DMS114 treated with DMSO at 0.1 percent for 48 hours (cell line): ENCODE data around the gene OSR1.
"Not testable (repeated sequence)": the region's sequence is repeated elsewhere in the genome, so short reads cannot be mapped to it uniquely, and the experiment has no call there.

ENCODE experiments used
- DNase-seq: peaks from one replicate; lab custom pipeline; 2025; ENCODE audit not compliant: unreplicated experiment; lab: John Stamatoyannopoulos, UW

The OSR1 gene

GRCh38 chr2:19336781-19337180 lies 21.6 kb downstream of the OSR1 start:
- no peak for DNase-seq

- DNase-seq, result no peak
These were observed 25.9 kb downstream of the OSR1 start for GRCh38 chr2:19332503-19332902.

DNA sequence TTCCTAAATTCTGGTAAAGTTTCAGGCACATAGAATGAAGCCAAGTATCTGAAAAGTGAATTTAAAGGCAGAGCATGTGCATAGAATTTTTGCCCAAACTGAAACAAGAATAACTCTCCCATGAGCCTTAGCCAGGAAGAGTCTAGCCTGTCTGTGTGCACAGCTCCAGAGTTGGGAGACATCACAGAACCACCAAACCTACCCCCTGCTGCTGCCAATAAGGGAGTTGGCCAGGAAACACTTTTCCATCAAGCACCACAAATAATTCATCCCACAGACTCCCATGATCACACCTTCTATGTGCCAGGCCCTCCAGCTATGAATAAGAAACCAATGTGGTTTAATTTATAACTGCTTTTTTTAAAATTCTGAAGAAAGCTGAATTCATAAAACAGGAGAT lies 27.0 kb downstream of the OSR1 start:
- DNase-seq, result no peak

DNA sequence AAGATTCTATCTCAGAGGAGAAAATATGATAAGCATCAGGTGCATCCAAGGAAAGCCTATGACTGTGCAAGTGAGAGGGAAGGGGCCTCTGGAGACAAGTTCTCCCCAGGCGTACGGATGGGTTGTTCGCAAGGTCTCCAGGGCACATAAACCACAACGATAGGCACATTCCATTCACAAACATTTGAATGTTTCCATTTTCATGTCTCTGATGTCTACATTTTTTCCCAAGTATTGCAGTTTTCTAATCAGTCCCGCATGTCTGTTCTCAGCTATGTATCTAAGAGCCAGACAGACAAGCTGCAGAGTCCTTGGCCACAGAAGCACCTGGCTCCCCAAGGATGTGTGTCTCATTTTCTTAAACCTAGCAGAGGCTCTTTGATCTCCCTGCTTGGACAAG lies 28.0 kb downstream of the OSR1 start:
- DNase-seq, result no peak

DNA sequence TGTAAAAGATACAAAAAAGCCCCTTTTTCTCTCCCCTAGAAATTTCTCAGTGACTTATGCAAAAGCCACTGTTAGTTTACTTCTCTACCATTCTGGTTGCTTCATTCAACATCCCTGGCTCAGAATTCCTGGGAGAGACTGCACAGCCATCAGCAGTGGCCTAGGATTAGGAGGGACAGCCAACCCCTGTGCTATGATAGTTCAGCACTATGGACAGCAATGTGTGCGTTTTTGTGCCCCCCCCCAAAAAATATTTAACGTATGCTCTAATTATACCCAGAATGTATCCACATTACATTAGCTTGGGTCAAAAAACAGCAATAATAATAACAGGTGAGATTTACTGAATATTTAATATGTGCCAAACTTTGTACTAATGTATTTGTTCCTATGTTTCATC lies 29.0 kb downstream of the OSR1 start:
- DNase-seq, result no peak

DNA sequence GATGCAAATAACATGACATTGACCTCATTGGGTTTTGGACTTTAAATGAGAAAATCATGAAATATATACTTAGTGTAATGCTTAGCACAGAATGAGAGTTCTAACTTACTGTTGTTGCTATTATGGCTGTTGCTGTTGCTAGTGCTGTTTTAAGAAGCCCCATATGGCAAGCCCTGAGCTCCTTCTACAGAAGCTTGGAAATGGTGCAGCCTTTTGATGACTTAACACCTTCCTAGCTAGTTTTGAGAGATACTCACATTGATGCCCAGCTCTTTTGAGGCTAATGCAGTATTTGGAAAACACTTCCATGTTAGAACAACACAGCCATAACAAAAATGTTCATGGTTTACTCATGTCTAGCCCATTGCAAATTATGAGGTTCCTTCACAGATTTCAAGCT lies 30.9 kb downstream of the OSR1 start:
- DNase-seq, result no peak

- DNase-seq, result no peak
These were observed 36.5 kb downstream of the OSR1 start for GRCh38 chr2:19321946-19322345.

GRCh38 chr2:19320813-19321212 lies 37.6 kb downstream of the OSR1 start:
- no peak for DNase-seq

GRCh38 chr2:19319698-19320097 lies 38.7 kb downstream of the OSR1 start:
- DNase-seq, result no peak

- no peak for DNase-seq
These were observed 39.4 kb downstream of the OSR1 start for GRCh38 chr2:19319064-19319463.

DNA sequence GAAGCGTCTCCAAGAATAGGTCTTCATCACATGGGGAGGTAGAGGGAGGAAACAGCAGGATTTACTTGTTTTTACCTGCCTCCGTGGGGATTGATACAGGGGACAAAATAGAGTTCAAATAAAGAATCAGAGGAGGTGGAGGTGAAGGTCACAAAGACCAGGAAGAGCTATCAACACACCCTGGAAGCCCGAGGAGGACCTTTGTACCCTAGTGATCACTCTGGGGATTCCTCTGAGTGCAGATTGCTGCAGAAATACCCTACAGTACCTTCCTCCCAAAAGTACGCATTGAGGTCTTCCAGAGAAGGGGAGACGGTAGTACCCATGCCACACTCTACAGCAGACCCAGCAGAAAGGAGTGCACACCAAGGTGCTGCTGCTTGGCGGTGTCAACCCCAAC lies 44.9 kb downstream of the OSR1 start:
- no peak for DNase-seq

DNA sequence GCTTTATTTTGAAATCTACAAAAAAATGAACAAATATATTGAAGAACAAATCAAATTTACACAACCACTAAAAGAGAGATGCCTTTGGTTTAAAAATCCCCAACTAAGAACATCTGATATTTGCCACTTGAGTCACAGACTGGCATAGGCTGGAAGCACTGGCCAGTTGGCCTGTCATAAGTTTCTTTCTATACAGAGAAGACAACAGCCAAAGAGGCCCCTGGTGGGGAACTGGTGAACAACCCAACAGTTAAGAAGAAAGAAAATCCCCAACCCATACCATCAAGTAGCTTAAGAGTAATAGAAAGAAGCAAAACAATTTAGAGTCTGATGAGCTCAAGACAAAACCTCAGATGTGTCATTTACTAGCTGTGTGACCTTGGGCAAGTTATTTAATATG lies 45.5 kb downstream of the OSR1 start:
- DNase-seq, result peak; percentile 24

GRCh38 chr2:19306065-19306464 lies 52.4 kb downstream of the OSR1 start:
- not testable (repeated sequence) for DNase-seq

DNA sequence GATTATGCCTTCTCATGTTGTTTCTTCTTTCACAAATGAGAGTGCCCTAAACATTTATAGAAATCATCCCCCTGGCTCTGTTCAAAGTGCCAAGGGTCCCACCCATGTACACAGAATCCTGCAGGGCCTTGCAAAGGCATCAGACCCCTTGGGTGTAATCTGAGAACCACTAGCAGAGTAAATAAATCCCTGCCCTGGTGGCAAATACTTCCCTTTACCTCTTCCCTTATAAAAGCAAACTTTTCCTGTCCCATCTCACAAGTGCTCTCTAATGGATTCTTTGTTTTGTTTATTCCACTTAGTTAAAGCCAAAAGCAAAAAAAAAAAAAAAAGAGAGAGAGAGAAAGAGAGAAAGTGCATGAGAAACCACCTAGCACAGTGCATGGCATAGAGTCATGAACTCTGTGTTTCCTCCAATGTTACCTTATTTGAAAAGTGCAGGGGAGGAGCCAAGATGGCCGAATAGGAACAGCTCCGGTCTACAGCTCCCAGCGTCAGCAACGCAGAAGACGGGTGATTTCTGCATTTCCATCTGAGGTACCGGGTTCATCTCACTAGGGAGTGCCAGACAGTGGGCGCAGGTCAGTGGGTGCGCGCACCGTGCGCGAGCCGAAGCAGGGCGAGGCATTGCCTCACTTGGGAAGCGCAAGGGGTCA lies 52.9 kb downstream of the OSR1 start:
- DNase-seq, result peak; percentile 6

- DNase-seq, result no peak
These were observed 56.7 kb downstream of the OSR1 start for GRCh38 chr2:19301706-19302105.
